ENCODE results near the gene CAB39.
"Not testable (repeated sequence)": the region's sequence is repeated elsewhere in the genome, so short reads cannot be mapped to it uniquely, and the experiment has no call there.

CAB39 gene

GRCh38 chr2:230716588-230716987 is 3.9 kb downstream of the CAB39 start:
- DNase-seq: no peak

- DNase-seq: peak; percentile 12
Measured at GRCh38 chr2:230717600-230717999, 5.0 kb downstream of the CAB39 start.

GRCh38 chr2:230719340-230719739 is 6.7 kb downstream of the CAB39 start:
- DNase-seq: no peak

GRCh38 chr2:230721712-230722111 is 9.1 kb downstream of the CAB39 start:
- DNase-seq: no peak

- DNase-seq: no peak
Measured at GRCh38 chr2:230722207-230722885, 9.7 kb downstream of the CAB39 start.

GRCh38 chr2:230723363-230723762 is 10.7 kb downstream of the CAB39 start:
- no peak for DNase-seq

- not testable (repeated sequence) for DNase-seq
Measured at GRCh38 chr2:230724957-230725356, 12.3 kb downstream of the CAB39 start.

GRCh38 chr2:230731512-230731911 is 18.9 kb downstream of the CAB39 start:
- no peak for DNase-seq

GRCh38 chr2:230732914-230733401 is 20.3 kb downstream of the CAB39 start:
- no peak for DNase-seq

- DNase-seq: no peak
Measured at GRCh38 chr2:230734247-230735175, 21.9 kb downstream of the CAB39 start.

GRCh38 chr2:230735884-230736283 is 23.2 kb downstream of the CAB39 start:
- DNase-seq: no peak

- DNase-seq: no peak
Measured at GRCh38 chr2:230737300-230737699, 24.7 kb downstream of the CAB39 start.

GRCh38 chr2:230737791-230738226 is 25.2 kb downstream of the CAB39 start:
- DNase-seq: peak; percentile 49

- DNase-seq: peak; percentile 13
Measured at GRCh38 chr2:230738391-230738811, 25.8 kb downstream of the CAB39 start.

GRCh38 chr2:230738924-230739323 is 26.3 kb downstream of the CAB39 start:
- no peak for DNase-seq

- DNase-seq: no peak
Measured at GRCh38 chr2:230739961-230740360, 27.3 kb downstream of the CAB39 start.

- no peak for DNase-seq
Measured at GRCh38 chr2:230742781-230743180, 30.1 kb downstream of the CAB39 start.

- DNase-seq: no peak
Measured at GRCh38 chr2:230746213-230746612, 33.6 kb downstream of the CAB39 start.

GRCh38 chr2:230748087-230748486 is 35.4 kb downstream of the CAB39 start:
- no peak for DNase-seq

- DNase-seq: no peak
Measured at GRCh38 chr2:230749111-230749510, 36.5 kb downstream of the CAB39 start.

GRCh38 chr2:230751062-230751461 is 38.4 kb downstream of the CAB39 start:
- DNase-seq: peak; percentile 16

- DNase-seq: no peak
Measured at GRCh38 chr2:230754200-230754599, 41.6 kb downstream of the CAB39 start.

- DNase-seq: peak; percentile 68
Measured at GRCh38 chr2:230757476-230757875, 44.8 kb downstream of the CAB39 start.

Measured in kidney glomerular epithelial cell (primary cell).